A549 (cell line): Measurements from ENCODE around the gene TM7SF2. TPM values are rescaled to one million over a fixed set of nuclear protein-coding genes. Genes with fewer than 3 reads are reported as not detected.

Experiments used
- BHLHE40 ChIP-seq: IDR thresholded peaks from 2 replicates; pipeline ENCODE4 v1.6.1; 2012; ENCODE audit warnings: low read depth, low read length, inconsistent platforms
- CBX2 ChIP-seq: fragments of 200-600 bp; sonication (generic); IDR thresholded peaks from 2 replicates; pipeline ENCODE4 v1.6.1; 2016; ENCODE audit warnings: low read depth, mild to moderate bottlenecking, borderline replicate concordance
- CTCF ChIP-seq: fragments of >200 bp; sonication (Bioruptor Twin); formaldehyde crosslinking; IDR thresholded peaks from 3 replicates; pipeline ENCODE4 v1.5.1; 2016
- EHF ChIP-seq: fragments of 250-450 bp; sonication (Bioruptor Pico); IDR thresholded peaks from 2 replicates; pipeline ENCODE4 v1.5.0; 2020; ENCODE audit warnings: mild to moderate bottlenecking
- EP300 ChIP-seq, 2 experiments: fragments of >200 bp; sonication (Bioruptor Twin); formaldehyde crosslinking; IDR thresholded peaks; 2 replicates in 1 of 2; 3 replicates in 1 of 2; pipeline ENCODE4 v1.6.1; 2016 to 2017
- ESRRA ChIP-seq: fragments of 150-350 bp; IDR thresholded peaks from 2 replicates; pipeline ENCODE4 v1.6.1; 2014; ENCODE audit warnings: mild to moderate bottlenecking, low read length, borderline replicate concordance
- FOSB ChIP-seq: fragments of 250-450 bp; sonication (Bioruptor Pico); IDR thresholded peaks from 2 replicates; pipeline ENCODE4 v1.5.0; 2020; ENCODE audit warnings: mild to moderate bottlenecking, moderate library complexity
- FOSL2 ChIP-seq, 2 experiments: fragments of 450-650 bp in 1 of 2; fragments of >200 bp in 1 of 2; sonication (Bioruptor Twin) in 1 of 2; formaldehyde crosslinking; IDR thresholded peaks; 2 replicates each; pipeline versions ENCODE4 v1.5.0 to v1.6.1; 2016 to 2020; ENCODE audit warnings: mild to moderate bottlenecking in 1 of 2, moderate library complexity in 1 of 2
- FOXS1 ChIP-seq: fragments of 250-450 bp; sonication (Bioruptor Pico); IDR thresholded peaks from 2 replicates; pipeline ENCODE4 v1.5.0; 2020; ENCODE audit warnings: mild to moderate bottlenecking, moderate library complexity
- HDAC2 ChIP-seq: fragments of 200-600 bp; sonication (generic); IDR thresholded peaks from 2 replicates; pipeline ENCODE4 v1.6.1; 2016
- HEYL ChIP-seq: fragments of 250-450 bp; sonication (Bioruptor Pico); IDR thresholded peaks from 2 replicates; pipeline ENCODE4 v1.8.0; 2021; ENCODE audit warnings: mild to moderate bottlenecking, moderate library complexity
- HOXB13 ChIP-seq: fragments of 250-450 bp; sonication (Bioruptor Pico); IDR thresholded peaks from 2 replicates; pipeline ENCODE4 v1.5.0; 2020; ENCODE audit warnings: low read depth, mild to moderate bottlenecking, moderate library complexity
- HOXB5 ChIP-seq: fragments of 250-450 bp; sonication (Bioruptor Pico); IDR thresholded peaks from 2 replicates; pipeline ENCODE4 v1.5.0; 2020; ENCODE audit warnings: mild to moderate bottlenecking, moderate library complexity
- JUN ChIP-seq, 2 experiments: fragments of >200 bp; sonication (Bioruptor Twin); formaldehyde crosslinking; IDR thresholded peaks; 2 replicates in 1 of 2; 3 replicates in 1 of 2; pipeline ENCODE4 v1.6.1; 2016 to 2017
- JUNB ChIP-seq: fragments of >200 bp; sonication (Bioruptor Twin); formaldehyde crosslinking; IDR thresholded peaks from 2 replicates; pipeline ENCODE4 v1.6.1; 2016
- MAZ ChIP-seq: fragments of 150-350 bp; IDR thresholded peaks from 2 replicates; pipeline ENCODE4 v1.6.1; 2014; ENCODE audit warnings: antibody characterized with exemption, low read depth, low read length, borderline replicate concordance
- MYC ChIP-seq: IDR thresholded peaks from 2 replicates; pipeline ENCODE4 v1.6.1; 2012; ENCODE audit warnings: mild to moderate bottlenecking, inconsistent platforms, low read length, improper control_type of control experiment, borderline replicate concordance
- NFE2L2 ChIP-seq: fragments of 150-350 bp; conservative IDR thresholded peaks from 2 replicates; pipeline ENCODE4 v1.6.1; 2014; ENCODE audit warnings: low read length
- NPAS2 ChIP-seq: fragments of 250-450 bp; sonication (Bioruptor Pico); IDR thresholded peaks from 2 replicates; pipeline ENCODE4 v1.8.0; 2022; ENCODE audit warnings: mild to moderate bottlenecking, moderate library complexity, borderline replicate concordance
- NR3C1 ChIP-seq: fragments of >200 bp; sonication (Bioruptor Twin); formaldehyde crosslinking; IDR thresholded peaks from 3 replicates; pipeline ENCODE4 v1.6.1; 2017
- PHF8 ChIP-seq: fragments of 200-600 bp; sonication (generic); IDR thresholded peaks from 2 replicates; pipeline ENCODE4 v1.6.1; 2016; ENCODE audit warnings: low read depth, mild to moderate bottlenecking, antibody characterized with exemption, moderate library complexity, borderline replicate concordance
- POLR2A ChIP-seq: IDR thresholded peaks from 2 replicates; pipeline ENCODE4 v1.6.1; 2012; ENCODE audit warnings: mild to moderate bottlenecking, low read length
- POLR2AphosphoS2 ChIP-seq: conservative IDR thresholded peaks from 2 replicates; pipeline ENCODE4 v1.6.1; 2012; ENCODE audit warnings: low read length, improper control_type of control experiment, inconsistent platforms
- RARB ChIP-seq: fragments of 250-450 bp; sonication (Bioruptor Pico); IDR thresholded peaks from 2 replicates; pipeline ENCODE4 v1.8.0; 2021; ENCODE audit warnings: mild to moderate bottlenecking, moderate library complexity
- RCOR1 ChIP-seq: fragments of 150-350 bp; IDR thresholded peaks from 2 replicates; pipeline ENCODE4 v1.6.1; 2014; ENCODE audit warnings: antibody characterized with exemption, low read length, low read depth
- REST ChIP-seq: fragments of 200-600 bp; sonication (generic); IDR thresholded peaks from 2 replicates; pipeline ENCODE4 v1.6.1; 2016; ENCODE audit warnings: antibody characterized with exemption, mild to moderate bottlenecking, moderate library complexity
- RFX5 ChIP-seq: fragments of 450-650 bp; IDR thresholded peaks from 2 replicates; pipeline ENCODE4 v1.7.1; 2014; ENCODE audit warnings: antibody characterized with exemption, mild to moderate bottlenecking, moderate library complexity
- RNF2 ChIP-seq: fragments of 200-600 bp; sonication (generic); IDR thresholded peaks from 2 replicates; pipeline ENCODE4 v1.6.1; 2016; ENCODE audit warnings: low read depth, mild to moderate bottlenecking, antibody characterized with exemption, moderate library complexity, borderline replicate concordance
- SREBF2 ChIP-seq: fragments of 450-650 bp; IDR thresholded peaks from 2 replicates; pipeline ENCODE4 v1.6.1; 2014; ENCODE audit warnings: mild to moderate bottlenecking, moderate library complexity
- ZC3H11A ChIP-seq: fragments of 450-650 bp; IDR thresholded peaks from 2 replicates; pipeline ENCODE4 v1.6.1; 2014; ENCODE audit warnings: antibody characterized with exemption, mild to moderate bottlenecking
- ZFP36 ChIP-seq: fragments of 450-650 bp; IDR thresholded peaks from 2 replicates; pipeline ENCODE4 v1.6.1; 2014; ENCODE audit warnings: borderline replicate concordance; ENCODE audit not compliant: partially characterized antibody
- ZNF302 ChIP-seq: fragments of 250-450 bp; sonication (Bioruptor Pico); IDR thresholded peaks from 2 replicates; pipeline ENCODE4 v1.9.0; 2021; ENCODE audit warnings: inconsistent platforms, mild to moderate bottlenecking, moderate library complexity
- ZSCAN20 ChIP-seq: fragments of 250-450 bp; sonication (Bioruptor Pico); IDR thresholded peaks from 2 replicates; pipeline ENCODE4 v1.8.0; 2022; ENCODE audit warnings: mild to moderate bottlenecking, moderate library complexity
- polyA plus RNA-seq, 4 experiments: library from polyadenylated mRNA; depleted of rRNA in 3 of 4; stranded (reverse); fragments of >200 nt; fragmentation: RNase III in 1 of 4; extraction: RNeasy Plus Mini Kit Qiagen cat#74134 plus additional on column Dnase treatment in 1 of 4; gene quantifications; 2 replicates in 3 of 4; 3 replicates in 1 of 4; pipeline ENCODE4 v1.2.3, GENCODE V29; 2011 to 2017
- TF ChIP-seq, protein P1 (sequence below): fragments of >200 bp; sonication (Bioruptor Twin); formaldehyde crosslinking; IDR thresholded peaks from 3 replicates; pipeline ENCODE4 v1.6.1; 2016
- TF ChIP-seq, protein P2 (sequence below): fragments of >200 bp; sonication (Bioruptor Twin); formaldehyde crosslinking; IDR thresholded peaks from 2 replicates; pipeline ENCODE4 v1.6.1; 2016
- TF ChIP-seq, protein P3 (sequence below): IDR thresholded peaks from 2 replicates; pipeline ENCODE4 v1.6.1; 2012

TM7SF2 gene
- polyA plus RNA-seq, 2 of the 4 experiments (the other 2 are of a cell fraction): 8.2 TPM

DNA sequence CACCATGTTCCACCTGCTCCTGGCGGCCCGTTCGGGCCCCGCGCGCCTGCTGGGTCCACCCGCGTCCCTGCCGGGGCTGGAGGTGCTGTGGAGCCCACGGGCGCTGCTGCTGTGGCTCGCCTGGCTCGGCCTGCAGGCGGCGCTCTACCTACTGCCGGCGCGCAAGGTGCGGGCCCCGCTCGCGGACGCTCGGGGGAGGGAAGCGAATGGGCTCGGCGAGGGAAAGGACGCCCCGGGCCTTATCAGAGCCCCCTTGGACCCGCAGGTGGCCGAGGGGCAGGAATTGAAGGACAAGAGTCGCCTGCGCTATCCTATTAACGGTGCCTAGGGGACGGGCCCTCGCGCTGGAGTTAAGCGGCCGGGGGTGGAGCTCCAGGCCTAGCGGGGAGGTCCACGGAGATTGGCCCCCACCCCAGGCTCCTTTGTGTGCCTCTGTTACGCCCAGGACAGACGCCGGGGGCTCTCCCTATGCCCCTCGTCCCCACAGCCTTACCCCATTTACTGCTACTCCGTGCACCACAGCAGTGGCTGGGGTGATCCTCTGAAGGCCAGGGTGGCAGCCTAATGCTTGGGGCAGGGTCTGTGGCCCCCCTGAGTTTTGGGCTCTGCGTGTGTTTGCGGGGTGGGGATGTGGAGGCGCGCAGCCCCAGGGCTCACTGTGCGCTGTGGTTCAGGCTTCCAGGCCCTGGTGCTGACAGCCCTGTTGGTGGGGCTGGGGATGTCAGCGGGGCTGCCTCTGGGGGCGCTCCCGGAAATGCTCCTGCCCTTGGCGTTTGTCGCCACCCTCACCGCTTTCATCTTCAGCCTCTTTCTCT is 1.1 kb downstream of the TM7SF2 start (continued):
- TF ChIP-seq CTCF (peak; percentile 91), FOXS1 (CRISPR knock-in tag) (no peak), NFE2L2 (no peak), MAZ (no peak), HOXB5 (CRISPR knock-in tag) (no peak), FOSB (CRISPR knock-in tag) (no peak), BHLHE40 (no peak), RNF2 (no peak), REST (no peak), ZFP36 (no peak), EHF (CRISPR knock-in tag) (no peak), JUNB (no peak), SREBF2 (no peak), NR3C1 (no peak), EP300 (IDR thresholded peaks at IDR 0.05) (no peak), CBX2 (no peak), ZSCAN20 (CRISPR knock-in tag) (no peak), POLR2AphosphoS2 (no peak), RARB (CRISPR knock-in tag) (no peak), RFX5 (no peak), ESRRA (no peak), ZNF302 (no peak), POLR2A (peak; percentile 18), HDAC2 (no peak), NPAS2 (CRISPR knock-in tag) (no peak), RCOR1 (no peak), PHF8 (no peak), HEYL (CRISPR knock-in tag) (no peak), MYC (no peak), JUN (IDR thresholded peaks at IDR 0.05) (peak in 1 of 2 experiments; percentile 22; a peak in 2 of 5 replicates), ZC3H11A (no peak), FOSL2 (IDR thresholded peaks at IDR 0.05) (no peak), FOSL2 (CRISPR knock-in tag; IDR thresholded peaks at IDR 0.05) (no peak; the same call in 1 of the 2 replicates), HOXB13 (no peak)
- TF ChIP-seq, protein P1, sequence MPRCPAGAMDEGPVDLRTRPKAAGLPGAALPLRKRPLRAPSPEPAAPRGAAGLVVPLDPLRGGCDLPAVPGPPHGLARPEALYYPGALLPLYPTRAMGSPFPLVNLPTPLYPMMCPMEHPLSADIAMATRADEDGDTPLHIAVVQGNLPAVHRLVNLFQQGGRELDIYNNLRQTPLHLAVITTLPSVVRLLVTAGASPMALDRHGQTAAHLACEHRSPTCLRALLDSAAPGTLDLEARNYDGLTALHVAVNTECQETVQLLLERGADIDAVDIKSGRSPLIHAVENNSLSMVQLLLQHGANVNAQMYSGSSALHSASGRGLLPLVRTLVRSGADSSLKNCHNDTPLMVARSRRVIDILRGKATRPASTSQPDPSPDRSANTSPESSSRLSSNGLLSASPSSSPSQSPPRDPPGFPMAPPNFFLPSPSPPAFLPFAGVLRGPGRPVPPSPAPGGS: no peak
- TF ChIP-seq, protein P2, sequence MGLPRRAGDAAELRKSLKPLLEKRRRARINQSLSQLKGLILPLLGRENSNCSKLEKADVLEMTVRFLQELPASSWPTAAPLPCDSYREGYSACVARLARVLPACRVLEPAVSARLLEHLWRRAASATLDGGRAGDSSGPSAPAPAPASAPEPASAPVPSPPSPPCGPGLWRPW: no peak
- TF ChIP-seq, protein P3, sequence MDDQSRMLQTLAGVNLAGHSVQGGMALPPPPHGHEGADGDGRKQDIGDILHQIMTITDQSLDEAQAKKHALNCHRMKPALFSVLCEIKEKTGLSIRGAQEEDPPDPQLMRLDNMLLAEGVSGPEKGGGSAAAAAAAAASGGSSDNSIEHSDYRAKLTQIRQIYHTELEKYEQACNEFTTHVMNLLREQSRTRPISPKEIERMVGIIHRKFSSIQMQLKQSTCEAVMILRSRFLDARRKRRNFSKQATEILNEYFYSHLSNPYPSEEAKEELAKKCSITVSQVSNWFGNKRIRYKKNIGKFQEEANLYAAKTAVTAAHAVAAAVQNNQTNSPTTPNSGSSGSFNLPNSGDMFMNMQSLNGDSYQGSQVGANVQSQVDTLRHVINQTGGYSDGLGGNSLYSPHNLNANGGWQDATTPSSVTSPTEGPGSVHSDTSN: 0 out of 2 replicates have a peak, but pooled peaks have one; percentile 60
